HepG2 (cell line): ENCODE results near the gene C9orf85. TPM values are rescaled to one million over a fixed set of nuclear protein-coding genes. Genes with fewer than 3 reads are reported as not detected.

Experiments
- ATAC-seq: fragments of 200-7000 bp; cut with Tn5 transposase; 3 replicates; pipeline ENCODE4 v1.9.1; 2020; ENCODE audit warnings: mild to moderate bottlenecking, moderate library complexity
- BruUV-seq: library from RNA; stranded (reverse); fragments of 400-500 nt; replicated peaks from 2 replicates; lab custom pipeline; 2021; lab: Mats Ljungman, UMichigan
- CTCF ChIA-PET: fragments of 300-600 bp; formaldehyde crosslinking; extraction: SDS; loops from one replicate; lab custom pipeline; 2021; ENCODE audit warnings: low total read pairs, inconsistent platforms, low intra/inter-chr PET ratio; lab: Yijun Ruan, JAX
- POLR2A ChIA-PET: fragments of 350-600 bp; sonication (Branson Sonifier 250); formaldehyde crosslinking; loops from one replicate; lab custom pipeline; 2020; ENCODE audit warnings: antibody characterized with exemption, inconsistent platforms; lab: Yijun Ruan, JAX
- DNase-seq: peaks from one replicate; pipeline ENCODE4 v3.0.0-alpha.2; 2015; ENCODE audit warnings: low spot score
- FAIRE-seq: peaks from 3 replicates; lab custom pipeline; 2011; peaks lifted over from hg19 to GRCh38; lab: Jason Lieb, UNC
- H2AFZ ChIP-seq: one replicate; pipeline ENCODE4 v1.6.1; 2011; ENCODE audit warnings: low read length, inconsistent platforms
- H3K27ac ChIP-seq: fragments of 300-600 bp; 3 replicates; pipeline ENCODE4 v1.8.0; 2011; ENCODE audit warnings: mixed run types, mild to moderate bottlenecking, mixed read lengths, low read length, inconsistent platforms; ENCODE audit not compliant: insufficient read depth; ENCODE audit errors: extremely low read length
- H3K27me3 ChIP-seq, 2 experiments: fragments of 200-600 bp in 1 of 2; 2 replicates in 1 of 2; 3 replicates in 1 of 2; pipeline versions ENCODE4 v1.6.0 to v1.8.0; 2011; ENCODE audit warnings: low read length in 2 of 2, mild to moderate bottlenecking in 2 of 2, moderate library complexity in 2 of 2, inconsistent platforms in 1 of 2; ENCODE audit not compliant: insufficient read depth in 2 of 2, control insufficient read depth in 1 of 2
- H3K36me3 ChIP-seq, 2 experiments: fragments of 200-600 bp in 1 of 2; replicated peaks in 1 of 2; 2 replicates in 1 of 2; 3 replicates in 1 of 2; pipeline versions ENCODE4 v1.5.1 to v1.8.0; 2011; ENCODE audit warnings: low read length in 2 of 2, inconsistent platforms in 1 of 2; ENCODE audit not compliant: insufficient read depth in 2 of 2, control insufficient read depth in 1 of 2
- H3K4me1 ChIP-seq: 2 replicates; pipeline ENCODE4 v1.5.1; 2012; ENCODE audit warnings: low read length, inconsistent platforms; ENCODE audit not compliant: insufficient read depth
- H3K4me2 ChIP-seq: 2 replicates; pipeline ENCODE4 v1.6.0; 2011; ENCODE audit warnings: low read depth, low read length, inconsistent platforms
- H3K4me3 ChIP-seq, 3 experiments: fragments of 200-600 bp in 1 of 3; sonication (generic), shearing (Covaris generic) in 1 of 3; replicated peaks in 1 of 3; 2 replicates each; pipeline ENCODE4 v1.5.1; 2011 to 2016; ENCODE audit warnings: low read length in 3 of 3, inconsistent platforms in 2 of 3, low read depth in 2 of 3, mild to moderate bottlenecking in 2 of 3, control low read depth in 1 of 3, mixed read lengths in 1 of 3; ENCODE audit not compliant: insufficient read depth in 1 of 3
- H3K79me2 ChIP-seq: one replicate; pipeline ENCODE4 v1.6.1; 2011; ENCODE audit warnings: low read length, inconsistent platforms; ENCODE audit not compliant: insufficient read depth
- H3K9ac ChIP-seq: 2 replicates; pipeline ENCODE4 v1.6.0; 2011; ENCODE audit warnings: mild to moderate bottlenecking, low read depth, low read length, inconsistent platforms; ENCODE audit not compliant: insufficient read depth
- H3K9me3 ChIP-seq: 2 replicates; pipeline ENCODE4 v1.5.1; 2012; ENCODE audit warnings: mild to moderate bottlenecking, low read length
- H4K20me1 ChIP-seq: 2 replicates; pipeline ENCODE4 v1.6.0; 2011; ENCODE audit warnings: inconsistent platforms, mild to moderate bottlenecking, low read length, moderate library complexity; ENCODE audit not compliant: insufficient read depth
- DPF2 ChIP-seq: sonication (generic); formaldehyde crosslinking; IDR thresholded peaks from 2 replicates; pipeline ENCODE4 v1.4.0; 2020; ENCODE audit warnings: mild to moderate bottlenecking, low read depth, missing genetic modification reagents, borderline replicate concordance
- HIVEP1 ChIP-seq: sonication (generic); formaldehyde crosslinking; IDR thresholded peaks from 2 replicates; pipeline ENCODE4 v1.4.0; 2020; ENCODE audit warnings: mild to moderate bottlenecking, missing genetic modification reagents
- HMG20B ChIP-seq: conservative IDR thresholded peaks from 2 replicates; pipeline ENCODE4 v1.6.1; 2016; ENCODE audit warnings: missing genetic modification reagents, missing compliant biosample characterization
- MBD4 ChIP-seq: IDR thresholded peaks from 2 replicates; pipeline ENCODE4 v1.6.1; 2012; ENCODE audit warnings: low read length, inconsistent platforms, borderline replicate concordance
- SKI ChIP-seq: fragments of 450-650 bp; IDR thresholded peaks from one replicate; pipeline ENCODE4 v1.6.1; 2018; ENCODE audit warnings: mild to moderate bottlenecking; ENCODE audit not compliant: partially characterized antibody
- TBP ChIP-seq: sonication (generic); formaldehyde crosslinking; IDR thresholded peaks from 2 replicates; pipeline ENCODE4 v1.5.0; 2020; ENCODE audit warnings: missing genetic modification reagents
- ZBTB2 ChIP-seq: sonication (generic); formaldehyde crosslinking; IDR thresholded peaks from 2 replicates; pipeline ENCODE4 v1.8.0; 2022; ENCODE audit warnings: low read depth, missing genetic modification reagents
- ZBTB38 ChIP-seq: sonication (generic); formaldehyde crosslinking; IDR thresholded peaks from 2 replicates; pipeline ENCODE4 v1.5.1; 2020; ENCODE audit warnings: mild to moderate bottlenecking, missing genetic modification reagents
- ZNF431 ChIP-seq: sonication (generic); formaldehyde crosslinking; IDR thresholded peaks from 2 replicates; pipeline ENCODE4 v1.9.0; 2022; ENCODE audit warnings: missing genetic modification reagents, low read depth, mild to moderate bottlenecking, borderline replicate concordance
- ZNF660 ChIP-seq: sonication (generic); formaldehyde crosslinking; IDR thresholded peaks from 2 replicates; pipeline ENCODE4 v1.5.1; 2020; ENCODE audit warnings: mild to moderate bottlenecking, low read depth, missing genetic modification reagents, borderline replicate concordance
- in situ Hi-C: cut with HindIII; loops from 2 replicates; pipeline ENCODE4 v1.10.0; 2017; ENCODE audit warnings: low pct_unique_long_range_greater_than_20kb; ENCODE audit not compliant: extremely low pct_ligation_motif_present
- intact Hi-C: fragments of 100-400 bp; cut with micrococcal nuclease; formaldehyde crosslinking; loops from one replicate; pipeline ENCODE4 v1.10.0; 2022; ENCODE audit not compliant: unreplicated experiment
- polyA plus RNA-seq, 8 experiments: library from polyadenylated mRNA; depleted of rRNA in 3 of 8; stranded (reverse) in 7 of 8; unstranded in 1 of 8; fragments of >200 nt; fragmentation: Illumina TruSeq in 4 of 8; extraction: Trizol in 4 of 8; gene quantifications; 2 replicates each; pipeline versions ENCODE4 v1.2.1 to v1.2.3, GENCODE V29; 2011 to 2016; ENCODE audit warnings: low read depth in 4 of 8, missing spikeins in 1 of 8, mixed read lengths in 1 of 8; ENCODE audit not compliant: insufficient read depth in 1 of 8
- total RNA-seq, 5 experiments: library from RNA; depleted of rRNA; stranded (reverse); fragments of >200 nt; fragmentation: Illumina TruSeq; extraction: Trizol; gene quantifications; 2 replicates each; pipeline ENCODE4 v1.2.3, GENCODE V29; 2016; ENCODE audit warnings: low read depth in 1 of 5

C9orf85 gene
- total and polyA plus RNA-seq, 2 of the 13 experiments (the other 11 are each of a cell fraction or from before 2014, with no cell fraction given) = 9.9 to 13.9 TPM

GRCh38 chr9:71884005-71884404 lies 27.4 kb upstream of the C9orf85 start:
- CTCF ChIA-PET = no interaction called here
- TF ChIP-seq DPF2 (no peak), TBP (CRISPR knock-in tag) (no peak), SKI (no peak), ZBTB38 (CRISPR knock-in tag) (no peak), HMG20B (no peak), HIVEP1 (CRISPR knock-in tag) (no peak), ZNF431 (CRISPR knock-in tag) (no peak), MBD4 (no peak), ZNF660 (no peak), ZBTB2 (no peak)
- FAIRE-seq = no peak

More at GRCh38 chr9:71884005-71884404, 27.4 kb upstream of the C9orf85 start:
- intact Hi-C loops (no loop called here), in situ Hi-C loops (no loop called here)
- Histone ChIP-seq H2AFZ (no peak overlapping the region), H4K20me1 (peaks cover 13% of the 10 kb centered on the region; the same call in 1 of the 2 replicates), H3K27ac (no peak overlapping the region), H3K9me3 (peaks cover 11% of the 10 kb centered on the region; the same call in 1 of the 2 replicates), H3K9ac (no peak overlapping the region), H3K4me2 (no peak overlapping the region), H3K27me3 (no peaks in the 10 kb centered on the region), H3K79me2 (peaks cover 74% of the 10 kb centered on the region), H3K36me3 (no peaks in the 10 kb centered on the region), H3K4me3 (no peak overlapping the region), H3K4me1 (peaks cover 34% of the 10 kb centered on the region)
- BruUV-seq = no TSS peak
- ATAC-seq (no peak), DNase-seq (no peak)
- POLR2A ChIA-PET = no interaction called here
